Heart left ventricle (tissue), 16 donors: Measurements from ENCODE around the gene GAPDH. TPM values are rescaled to one million over a fixed set of nuclear protein-coding genes. Genes with fewer than 3 reads are reported as not detected.

Experiments used
- ATAC-seq, 4 donors: fragments of 200-7000 bp; cut with Tn5 transposase; one replicate each; pipeline ENCODE4 v1.9.1; 2020 to 2022; ENCODE audit warnings: moderate library complexity in 4 of 4, mild to moderate bottlenecking in 3 of 4, moderate number of reproducible peaks in 1 of 4
- DNase-seq, 5 donors: peaks; one replicate each; pipeline ENCODE4 v3.0.0-alpha.2; 2020
- H3K27ac ChIP-seq, 12 donors: fragments of 200-600 bp; sonication (generic) in 4 of 12; one replicate each; pipeline versions ENCODE4 v1.5.0 to v1.8.0; 2016 to 2022; ENCODE audit warnings: mild to moderate bottlenecking in 2 of 12
- H3K27me3 ChIP-seq, 9 donors: fragments of 200-600 bp; sonication (generic) in 2 of 9; one replicate each; pipeline versions ENCODE4 v1.5.1 to v1.8.0; 2016 to 2022; ENCODE audit warnings: mild to moderate bottlenecking in 3 of 9
- H3K36me3 ChIP-seq, 9 donors: fragments of 200-600 bp; sonication (generic) in 2 of 9; one replicate each; pipeline versions ENCODE4 v1.5.0 to v1.8.0; 2018 to 2022; ENCODE audit warnings: mild to moderate bottlenecking in 2 of 9
- H3K4me1 ChIP-seq, 12 donors: fragments of 200-600 bp; sonication (generic) in 4 of 12; one replicate each; pipeline versions ENCODE4 v1.5.0 to v1.8.0; 2016 to 2022; ENCODE audit warnings: mild to moderate bottlenecking in 3 of 12
- H3K4me3 ChIP-seq, 12 donors: fragments of 200-600 bp; sonication (generic) in 4 of 12; one replicate each; pipeline versions ENCODE4 v1.5.0 to v1.8.0; 2017 to 2022; ENCODE audit warnings: mild to moderate bottlenecking in 9 of 12, moderate library complexity in 4 of 12
- H3K9me3 ChIP-seq, 12 donors: fragments of 200-600 bp; sonication (generic) in 4 of 12; one replicate each; pipeline versions ENCODE4 v1.5.0 to v1.8.0; 2016 to 2022; ENCODE audit warnings: mild to moderate bottlenecking in 1 of 12
- POLR2A ChIP-seq, 2 donors: fragments of 450-650 bp; IDR thresholded peaks; one replicate each; pipeline ENCODE4 v1.6.1; 2017; ENCODE audit warnings: antibody characterized with exemption in 2 of 2, mild to moderate bottlenecking in 2 of 2, moderate library complexity in 2 of 2
- WGBS, 4 donors: extraction: QIAGEN DNeasy Blood & Tissue Kit in 2 of 4; methylation state at CpG; one replicate each; pipeline versions ENCODE4 v1.1.5 to v1.1.7; 2013 to 2018; 5-methylcytosine and 5-hydroxymethylcytosine counted together
- intact Hi-C, 10 donors: fragments of 100-400 bp; cut with DNase I; formaldehyde crosslinking; loops; one replicate each; pipeline versions ENCODE4 v1.11.1 to v1.14.2; 2022
- polyA plus RNA-seq, 2 donors: library from polyadenylated mRNA; stranded (reverse); fragments of 200-250 nt; gene quantifications; one replicate each; pipeline ENCODE4 v1.2.3, GENCODE V29; 2013
- total RNA-seq, 9 donors: library from RNA; depleted of rRNA in 2 of 9; stranded (reverse); fragments of >200 nt in 2 of 9; fragmentation: NEBNext Ultra II Directional in 3 of 9; extraction: Animal tissue kit (Norgen Biotek cat#: 25700) in 3 of 9; gene quantifications; one replicate each; pipeline versions ENCODE4 v1.1.0 to v1.2.4, GENCODE V29; 2016 to 2023
- TF ChIP-seq, protein P1 (sequence below), 12 donors: fragments of 200-600 bp; sonication (generic) in 4 of 12; IDR thresholded peaks; one replicate each; pipeline versions ENCODE4 v1.5.0 to v1.8.0; 2018 to 2022; ENCODE audit warnings: antibody characterized with exemption in 12 of 12, mild to moderate bottlenecking in 5 of 12
- donor health status: ischemic (EF 13 %, LVEDD 7.1; RV severe dilation, severe dysfunction).
- donor health status: healthy with polysubstance abuse.
- donor health status: DM: no; HTN: yes; CAD: no.
- donor health status: DM: no; HTN: no; CAD: no.
- donor health status: ischemic (EF 25% LVEDD 6.9; RV normal size, moderate dysfunction).
- donor health status: ischemic (EF 25% LVEDD 5.7; RV mildly dilated, moderate dysfunction).
- donor health status: healthy.
- donor health status: DM: yes; HTN: yes; CAD: no.
- donor health status: ischemic (EF 35%, LVEDD 5.7; RV mildly dilated, moderate dysfunction).
- donor health status: nonischemic (EF 11% LVEDD 7.7; RV severe dilation, severe dysfunction).
- donor health status: DM: yes; HTN: yes; CAD: no.
- donor health status: PGD.
- donor health status: ischemic (EF 29% LVEDD 5.4; RV normal size, mild dysfunction).
- donor health status: nonischemic (EF 23%, LVEDD 6.1; RV moderate dilation, normal function).

GAPDH gene
- total and polyA plus RNA-seq, 11 donors, result 3,379 to 7,430 (median 4,887) TPM

DNA sequence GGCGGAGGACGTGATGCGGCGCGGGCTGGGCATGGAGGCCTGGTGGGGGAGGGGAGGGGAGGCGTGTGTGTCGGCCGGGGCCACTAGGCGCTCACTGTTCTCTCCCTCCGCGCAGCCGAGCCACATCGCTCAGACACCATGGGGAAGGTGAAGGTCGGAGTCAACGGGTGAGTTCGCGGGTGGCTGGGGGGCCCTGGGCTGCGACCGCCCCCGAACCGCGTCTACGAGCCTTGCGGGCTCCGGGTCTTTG lies 303 bp downstream of the GAPDH start:
- H3K9me3 ChIP-seq, result no peaks in the 10 kb centered on the region
- ATAC-seq, result peak in 3 of 4 donors; percentile 21 to 44 (median 38)
- H3K4me3 ChIP-seq, result peak overlapping the region; percentile 64 to 100 (median 90)
- WGBS, 4 donors, result 0 to 1% (median 0%) methylated on average over 5 to 25 of the region's 25 CpGs
- peaks cover 0 to 64% (median 54%) of the 10 kb centered on the region in 9 donors for H3K36me3 ChIP-seq
- TF ChIP-seq POLR2A (IDR thresholded peaks at IDR 0.05), result no peak
- peaks cover 0 to 61% (median 46%) of the 10 kb centered on the region in 12 donors for H3K4me1 ChIP-seq
- no peak for DNase-seq
- no peaks in the 10 kb centered on the region for H3K27me3 ChIP-seq
- H3K27ac ChIP-seq, result peak overlapping the region; percentile 90 to 100 (median 96)
- intact Hi-C loops, result loop anchor here in 9 of 10 donors (1.0 to 10.0 kb wide), 9 partner anchors 18 to 200 kb away; partner anchors contain the start of genes MRPL51 (in 6 of the 9), NCAPD2 (in 5 of the 9) and VAMP1 (in 1 of the 9)

GRCh38 chr12:6534945-6535696 lies 804 bp downstream of the GAPDH start:
- Histone ChIP-seq H3K9me3 (no peaks in the 10 kb centered on the region), H3K4me1 (peaks cover 0 to 66% (median 49%) of the 10 kb centered on the region in 12 donors), H3K36me3 (peaks cover 0 to 64% (median 54%) of the 10 kb centered on the region in 9 donors), H3K27me3 (no peaks in the 10 kb centered on the region), H3K27ac (peak overlapping the region; percentile 90 to 100 (median 96)), H3K4me3 (peak overlapping the region; percentile 64 to 100 (median 90))
- TF ChIP-seq POLR2A (IDR thresholded peaks at IDR 0.05), result no peak
- TF ChIP-seq, protein P1, sequence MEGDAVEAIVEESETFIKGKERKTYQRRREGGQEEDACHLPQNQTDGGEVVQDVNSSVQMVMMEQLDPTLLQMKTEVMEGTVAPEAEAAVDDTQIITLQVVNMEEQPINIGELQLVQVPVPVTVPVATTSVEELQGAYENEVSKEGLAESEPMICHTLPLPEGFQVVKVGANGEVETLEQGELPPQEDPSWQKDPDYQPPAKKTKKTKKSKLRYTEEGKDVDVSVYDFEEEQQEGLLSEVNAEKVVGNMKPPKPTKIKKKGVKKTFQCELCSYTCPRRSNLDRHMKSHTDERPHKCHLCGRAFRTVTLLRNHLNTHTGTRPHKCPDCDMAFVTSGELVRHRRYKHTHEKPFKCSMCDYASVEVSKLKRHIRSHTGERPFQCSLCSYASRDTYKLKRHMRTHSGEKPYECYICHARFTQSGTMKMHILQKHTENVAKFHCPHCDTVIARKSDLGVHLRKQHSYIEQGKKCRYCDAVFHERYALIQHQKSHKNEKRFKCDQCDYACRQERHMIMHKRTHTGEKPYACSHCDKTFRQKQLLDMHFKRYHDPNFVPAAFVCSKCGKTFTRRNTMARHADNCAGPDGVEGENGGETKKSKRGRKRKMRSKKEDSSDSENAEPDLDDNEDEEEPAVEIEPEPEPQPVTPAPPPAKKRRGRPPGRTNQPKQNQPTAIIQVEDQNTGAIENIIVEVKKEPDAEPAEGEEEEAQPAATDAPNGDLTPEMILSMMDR (IDR thresholded peaks at IDR 0.05), result peak in 1 of 12 donors; percentile 6
- WGBS, 4 donors, result 0% methylated on average over 37 to 52 of the region's 52 CpGs
- ATAC-seq, result peak in 3 of 4 donors; percentile 7 to 29 (median 21)
- peak; percentile 73 to 89 (median 81) for DNase-seq
- intact Hi-C loops, result loop anchor here (1.0 to 10.0 kb wide), 12 partner anchors 18 to 200 kb away; partner anchors contain the start of genes MRPL51 (in 6 of the 10), NCAPD2 (in 5 of the 10) and VAMP1 (in 3 of the 10)

DNA sequence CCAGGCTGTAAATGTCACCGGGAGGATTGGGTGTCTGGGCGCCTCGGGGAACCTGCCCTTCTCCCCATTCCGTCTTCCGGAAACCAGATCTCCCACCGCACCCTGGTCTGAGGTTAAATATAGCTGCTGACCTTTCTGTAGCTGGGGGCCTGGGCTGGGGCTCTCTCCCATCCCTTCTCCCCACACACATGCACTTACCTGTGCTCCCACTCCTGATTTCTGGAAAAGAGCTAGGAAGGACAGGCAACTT lies 1.3 kb downstream of the GAPDH start:
- Histone ChIP-seq H3K36me3 (peaks cover 0 to 62% (median 50%) of the 10 kb centered on the region in 9 donors), H3K27me3 (no peaks in the 10 kb centered on the region), H3K4me1 (peaks cover 0 to 69% (median 53%) of the 10 kb centered on the region in 12 donors), H3K4me3 (peak overlapping the region; percentile 64 to 100 (median 90)), H3K27ac (peak overlapping the region; percentile 90 to 100 (median 96)), H3K9me3 (no peaks in the 10 kb centered on the region)
- 0 to 5% (median 2%) methylated on average over 6 of the region's 6 CpGs for WGBS, 4 donors
- ATAC-seq, result no peak
- DNase-seq, result no peak
- intact Hi-C loops, result loop anchor here (2.0 to 10.0 kb wide), 10 partner anchors 17 to 201 kb away; partner anchors contain the start of genes VAMP1 (in 2 of the 10) and MRPL51 (in 1 of the 10)
- TF ChIP-seq, protein P1 (IDR thresholded peaks at IDR 0.05), result no peak
- TF ChIP-seq POLR2A (IDR thresholded peaks at IDR 0.05), result no peak

DNA sequence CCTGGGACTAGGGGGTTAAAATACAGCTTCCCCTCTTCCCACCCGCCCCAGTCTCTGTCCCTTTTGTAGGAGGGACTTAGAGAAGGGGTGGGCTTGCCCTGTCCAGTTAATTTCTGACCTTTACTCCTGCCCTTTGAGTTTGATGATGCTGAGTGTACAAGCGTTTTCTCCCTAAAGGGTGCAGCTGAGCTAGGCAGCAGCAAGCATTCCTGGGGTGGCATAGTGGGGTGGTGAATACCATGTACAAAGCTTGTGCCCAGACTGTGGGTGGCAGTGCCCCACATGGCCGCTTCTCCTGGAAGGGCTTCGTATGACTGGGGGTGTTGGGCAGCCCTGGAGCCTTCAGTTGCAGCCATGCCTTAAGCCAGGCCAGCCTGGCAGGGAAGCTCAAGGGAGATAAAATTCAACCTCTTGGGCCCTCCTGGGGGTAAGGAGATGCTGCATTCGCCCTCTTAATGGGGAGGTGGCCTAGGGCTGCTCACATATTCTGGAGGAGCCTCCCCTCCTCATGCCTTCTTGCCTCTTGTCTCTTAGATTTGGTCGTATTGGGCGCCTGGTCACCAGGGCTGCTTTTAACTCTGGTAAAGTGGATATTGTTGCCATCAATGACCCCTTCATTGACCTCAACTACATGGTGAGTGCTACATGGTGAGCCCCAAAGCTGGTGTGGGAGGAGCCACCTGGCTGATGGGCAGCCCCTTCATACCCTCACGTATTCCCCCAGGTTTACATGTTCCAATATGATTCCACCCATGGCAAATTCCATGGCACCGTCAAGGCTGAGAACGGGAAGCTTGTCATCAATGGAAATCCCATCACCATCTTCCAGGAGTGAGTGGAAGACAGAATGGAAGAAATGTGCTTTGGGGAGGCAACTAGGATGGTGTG lies 1.9 kb downstream of the GAPDH start:
- 29 to 43% (median 36%) methylated on average over 9 to 10 of the region's 10 CpGs for WGBS, 4 donors
- no peaks in the 10 kb centered on the region for H3K27me3 ChIP-seq
- H3K4me1 ChIP-seq, result peaks cover 1 to 75% (median 59%) of the 10 kb centered on the region in 12 donors
- TF ChIP-seq, protein P1 (IDR thresholded peaks at IDR 0.05), result no peak
- no peak for TF ChIP-seq POLR2A (IDR thresholded peaks at IDR 0.05)
- DNase-seq (no peak), ATAC-seq (no peak)
- H3K36me3 ChIP-seq, result peaks cover 0 to 57% (median 45%) of the 10 kb centered on the region in 9 donors
- intact Hi-C loops, result loop anchor here (1.0 to 10.0 kb wide), 11 partner anchors 17 to 201 kb away; partner anchors contain the start of genes VAMP1 (in 2 of the 10) and MRPL51 (in 1 of the 10)
- H3K27ac ChIP-seq, result peak overlapping the region; percentile 90 to 100 (median 96)
- H3K9me3 ChIP-seq, result no peaks in the 10 kb centered on the region
- H3K4me3 ChIP-seq, result peak overlapping the region; percentile 64 to 100 (median 90)
